GM19239 (cell line): Measurements from ENCODE around the gene ANKRD23.
"Not testable (repeated sequence)": the region's sequence is repeated elsewhere in the genome, so short reads cannot be mapped to it uniquely, and the experiment has no call there.

ENCODE experiments used
- DNase-seq: peaks from one replicate; pipeline ENCODE4 v3.0.0; 2011; ENCODE audit warnings: low spot score; ENCODE audit not compliant: insufficient read length
- FAIRE-seq: peaks from 2 replicates; lab custom pipeline; 2011; peaks lifted over from hg19 to GRCh38; lab: Jason Lieb, UNC

ANKRD23 gene

DNA sequence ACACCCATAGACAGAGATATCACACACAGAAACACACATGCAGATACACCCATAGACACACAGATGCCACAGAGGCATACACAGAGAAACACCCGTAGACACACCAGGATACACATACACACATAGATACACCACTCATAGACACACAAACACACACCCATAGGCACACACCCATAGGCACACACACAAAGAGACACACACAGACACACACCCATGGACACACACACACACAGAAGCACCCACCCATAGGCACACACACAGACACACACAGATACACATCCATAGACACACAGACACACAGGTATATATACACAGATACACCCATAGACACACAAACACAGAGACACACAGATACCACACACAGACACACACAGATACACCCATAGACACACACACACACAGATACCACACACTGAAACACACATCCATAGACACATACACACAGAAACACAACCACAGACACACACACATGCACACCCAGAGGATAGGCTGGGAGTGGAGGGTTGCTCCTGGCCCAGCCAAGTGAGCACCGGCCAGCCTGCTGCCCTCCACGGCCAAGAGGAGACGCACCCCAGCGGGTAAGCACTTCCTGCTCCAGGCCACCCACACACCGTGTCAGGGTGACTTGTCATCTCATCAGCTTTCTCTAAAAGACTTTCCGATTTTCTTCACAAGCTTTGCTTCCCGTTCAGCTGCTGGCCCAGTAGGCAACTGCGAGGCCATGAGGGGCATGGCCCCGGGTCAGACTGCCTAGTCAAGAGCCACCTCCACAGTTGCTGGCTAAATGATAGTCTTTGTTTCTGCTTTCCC, 41.8 kb downstream of the ANKRD23 start:
- no peak for DNase-seq
- peak; percentile 48 for FAIRE-seq

DNA sequence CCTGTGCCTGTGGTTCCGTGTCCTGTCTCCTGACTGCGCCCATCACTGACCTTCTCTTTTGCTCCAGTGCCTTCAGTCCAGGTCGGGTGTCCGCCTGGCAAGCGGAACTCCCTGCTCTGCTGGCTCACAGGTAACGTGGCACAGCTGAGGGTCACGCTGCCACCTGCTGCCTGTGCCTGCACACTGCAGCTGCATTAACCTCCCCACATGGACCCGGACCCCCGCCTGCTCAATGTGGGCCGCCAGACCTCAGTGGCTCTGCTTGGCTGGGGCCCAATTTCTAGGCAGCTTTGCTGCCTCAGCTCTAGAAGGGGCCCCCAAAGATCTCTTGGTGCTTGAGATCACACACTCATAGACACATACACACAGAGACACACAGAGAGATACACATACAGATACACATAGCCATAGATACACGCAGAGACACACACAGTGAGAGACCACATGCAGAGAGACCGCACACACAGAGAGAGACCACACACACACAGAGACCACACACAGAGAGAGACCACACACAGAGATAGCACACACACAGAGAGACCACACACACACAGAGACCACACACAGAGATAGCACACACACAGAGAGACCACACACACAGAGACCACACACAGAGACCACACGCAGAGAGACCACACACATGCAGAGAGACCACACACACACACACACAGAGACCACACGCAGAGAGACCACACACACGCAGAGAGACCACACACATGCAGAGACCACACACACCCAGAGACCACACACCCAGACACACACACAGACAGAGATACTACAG, 42.6 kb downstream of the ANKRD23 start:
- peak; percentile 96 for DNase-seq
- FAIRE-seq = peak; percentile 96

DNA sequence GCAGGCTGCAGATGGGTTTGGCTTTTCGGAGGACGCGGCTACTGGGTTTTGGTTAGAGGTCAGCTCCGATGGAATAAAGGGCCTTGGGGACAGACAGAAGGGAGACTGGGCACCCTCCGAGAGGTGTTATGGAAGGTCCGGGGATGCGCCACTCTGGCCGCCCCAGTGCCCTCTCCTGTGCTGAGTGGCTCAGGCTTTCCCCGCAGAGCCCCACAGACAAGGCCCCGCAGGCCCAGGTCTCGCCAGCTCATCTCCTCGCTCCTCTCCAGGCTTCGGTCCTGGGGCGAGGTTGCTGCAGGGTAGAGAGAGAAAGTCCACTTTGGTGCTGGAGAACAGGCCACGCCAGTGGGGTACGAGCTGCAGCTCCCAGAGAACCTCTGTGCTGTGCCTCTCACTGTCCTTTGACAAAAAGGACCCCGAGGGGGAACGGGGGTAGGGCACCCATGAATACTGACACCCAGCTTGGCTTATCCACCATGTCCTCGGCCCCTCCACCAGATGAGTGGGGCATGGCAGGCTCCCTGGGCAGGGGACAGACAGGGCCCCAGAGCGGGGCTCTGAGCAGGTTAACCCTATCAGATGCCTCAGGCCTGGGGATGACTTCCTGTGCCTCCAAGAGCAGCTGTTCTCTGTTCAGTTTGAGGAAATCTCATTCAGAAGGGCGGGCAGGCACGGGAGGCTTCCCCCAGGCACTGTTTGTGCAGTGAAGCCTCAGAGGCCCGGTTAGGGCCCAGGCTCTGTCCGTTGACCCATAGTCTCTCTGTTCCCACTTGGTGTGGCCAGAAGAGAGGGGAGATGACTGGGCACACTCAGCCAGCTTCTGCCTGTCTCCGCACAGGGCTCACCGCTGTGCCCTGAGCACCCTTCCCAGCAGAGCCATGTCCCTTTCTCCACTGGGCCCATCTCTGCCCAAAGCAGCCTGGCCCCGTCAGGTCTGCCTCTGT, 43.5 kb downstream of the ANKRD23 start:
- DNase-seq = no peak
- peak; percentile 40 for FAIRE-seq

DNA sequence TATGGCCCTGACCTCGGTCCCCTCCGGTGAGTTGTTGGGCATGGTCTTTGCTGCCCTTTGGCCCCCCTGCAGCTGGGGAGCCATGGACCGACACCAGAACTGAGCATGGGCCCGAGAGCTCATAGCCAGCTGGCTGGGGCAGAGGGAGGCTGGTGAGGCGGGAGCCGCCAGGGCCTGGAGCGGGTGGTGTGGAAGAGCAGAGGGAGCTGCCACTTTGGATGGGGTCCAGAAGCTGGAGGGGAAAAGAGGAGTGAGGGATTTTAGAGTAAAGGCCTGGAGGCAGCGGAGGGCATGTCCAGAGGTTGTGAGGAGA, 44.2 kb downstream of the ANKRD23 start:
- no peak for DNase-seq
- no peak for FAIRE-seq

DNA sequence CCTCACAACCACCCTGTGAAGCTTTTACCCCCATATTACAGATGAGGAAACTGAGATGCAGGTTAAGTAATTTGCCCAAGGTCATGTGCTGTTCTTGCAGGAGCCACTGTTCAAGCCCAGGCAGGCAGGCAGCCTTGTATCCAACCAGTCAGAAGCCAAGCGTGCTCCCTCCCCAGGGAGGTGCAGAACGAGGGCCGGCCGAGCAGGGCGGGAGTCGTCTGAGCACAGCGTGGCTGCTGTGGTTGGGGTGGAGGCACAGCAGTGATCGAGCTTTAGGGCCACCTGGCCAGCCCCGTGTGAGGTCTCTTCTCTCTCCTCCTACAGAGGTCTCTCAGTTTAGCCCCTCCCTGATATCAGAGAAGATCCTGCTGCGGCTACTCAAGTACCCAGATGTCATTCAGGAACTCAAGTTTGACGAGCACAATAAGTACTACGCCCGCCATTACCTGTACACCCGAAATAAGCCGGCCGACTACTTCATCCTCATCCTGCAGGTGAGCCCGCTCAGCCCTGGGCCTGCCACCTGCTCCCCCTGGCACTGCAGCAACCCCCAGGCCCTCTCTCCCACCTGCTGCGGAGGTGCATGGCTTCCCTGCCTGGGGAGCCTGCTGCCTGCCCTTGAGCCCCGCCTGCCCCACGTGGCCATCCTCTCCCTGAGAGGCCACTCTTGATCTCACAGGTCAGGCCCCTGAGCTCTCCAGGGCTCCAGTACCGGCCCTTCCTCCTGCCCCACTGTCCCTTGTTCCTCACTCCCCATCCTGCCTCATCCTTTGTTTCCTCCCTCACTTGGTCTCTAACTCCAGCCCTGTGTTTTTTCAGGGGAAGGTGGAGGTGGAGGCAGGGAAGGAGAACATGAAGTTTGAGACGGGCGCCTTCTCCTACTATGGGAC, 44.8 kb downstream of the ANKRD23 start:
- DNase-seq = no peak
- no peak for FAIRE-seq

DNA sequence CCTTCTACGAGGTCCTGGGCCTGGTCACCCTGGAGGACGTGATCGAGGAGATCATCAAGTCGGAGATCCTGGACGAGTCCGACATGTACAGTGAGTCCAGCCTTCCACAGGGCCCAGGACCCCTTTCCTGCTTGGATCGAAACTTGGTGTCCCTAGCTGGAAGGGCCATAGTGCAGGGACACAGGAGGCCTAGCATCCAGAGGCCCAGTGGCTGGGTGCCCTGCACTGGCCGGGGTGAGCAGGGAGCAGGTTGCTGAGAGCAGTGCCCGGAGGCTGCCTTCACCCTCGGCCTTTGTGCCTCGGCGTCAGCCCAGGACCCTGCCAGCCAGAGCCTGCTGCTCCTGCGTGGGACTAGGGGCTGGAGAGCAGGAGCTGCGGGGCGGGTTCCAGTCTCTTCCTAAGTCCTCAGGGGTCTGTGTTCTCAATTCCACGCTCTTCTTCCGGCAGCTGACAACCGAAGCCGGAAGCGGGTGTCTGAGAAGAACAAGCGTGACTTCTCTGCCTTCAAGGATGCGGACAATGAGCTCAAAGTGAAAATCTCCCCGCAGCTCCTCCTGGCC, 46.7 kb downstream of the ANKRD23 start:
- no peak for DNase-seq
- FAIRE-seq = no peak

DNA sequence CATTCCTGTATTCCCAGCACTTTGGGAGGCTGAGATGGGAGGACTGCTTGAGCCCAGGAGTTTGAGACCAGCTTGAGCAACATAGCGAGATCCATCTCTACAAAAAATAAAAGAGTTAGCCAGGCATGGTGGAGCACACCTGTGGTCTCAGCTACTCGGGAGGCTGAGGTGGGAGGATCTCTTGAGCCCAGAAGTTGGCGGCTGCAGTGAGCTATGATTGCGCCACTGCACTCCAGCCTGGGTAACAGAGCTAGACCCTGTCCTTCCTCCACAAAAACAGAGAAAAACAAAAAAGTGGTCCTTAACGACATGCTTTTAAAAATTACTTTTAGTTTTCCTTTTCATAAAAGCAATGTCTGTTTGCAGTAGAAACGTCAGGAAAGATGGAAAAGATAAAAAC, 47.3 kb downstream of the ANKRD23 start:
- not testable (repeated sequence) for FAIRE-seq

DNA sequence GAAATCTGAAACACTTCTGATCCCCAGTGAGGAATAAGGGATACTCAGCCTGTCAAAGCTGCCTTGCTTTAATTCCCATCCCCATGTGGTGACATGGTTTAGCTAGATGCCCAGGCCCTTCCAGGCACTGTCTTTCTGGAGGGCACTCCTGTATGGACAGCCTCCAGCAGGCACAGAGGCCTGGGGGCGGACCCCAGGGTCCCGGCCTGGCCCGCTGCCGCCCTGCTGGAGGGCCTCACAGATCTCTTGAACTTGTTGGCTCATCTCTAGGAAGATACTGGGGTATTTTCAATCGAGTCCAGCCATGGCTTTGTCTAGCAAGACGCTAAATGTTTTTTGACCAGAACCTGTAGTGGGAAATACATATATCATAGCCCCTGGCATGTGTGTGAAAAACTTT, 48.7 kb downstream of the ANKRD23 start:
- FAIRE-seq = no peak
- DNase-seq = no peak

More for the DNA sequence above, 47.3 kb downstream of the ANKRD23 start:
- not testable (repeated sequence) for DNase-seq

DNA sequence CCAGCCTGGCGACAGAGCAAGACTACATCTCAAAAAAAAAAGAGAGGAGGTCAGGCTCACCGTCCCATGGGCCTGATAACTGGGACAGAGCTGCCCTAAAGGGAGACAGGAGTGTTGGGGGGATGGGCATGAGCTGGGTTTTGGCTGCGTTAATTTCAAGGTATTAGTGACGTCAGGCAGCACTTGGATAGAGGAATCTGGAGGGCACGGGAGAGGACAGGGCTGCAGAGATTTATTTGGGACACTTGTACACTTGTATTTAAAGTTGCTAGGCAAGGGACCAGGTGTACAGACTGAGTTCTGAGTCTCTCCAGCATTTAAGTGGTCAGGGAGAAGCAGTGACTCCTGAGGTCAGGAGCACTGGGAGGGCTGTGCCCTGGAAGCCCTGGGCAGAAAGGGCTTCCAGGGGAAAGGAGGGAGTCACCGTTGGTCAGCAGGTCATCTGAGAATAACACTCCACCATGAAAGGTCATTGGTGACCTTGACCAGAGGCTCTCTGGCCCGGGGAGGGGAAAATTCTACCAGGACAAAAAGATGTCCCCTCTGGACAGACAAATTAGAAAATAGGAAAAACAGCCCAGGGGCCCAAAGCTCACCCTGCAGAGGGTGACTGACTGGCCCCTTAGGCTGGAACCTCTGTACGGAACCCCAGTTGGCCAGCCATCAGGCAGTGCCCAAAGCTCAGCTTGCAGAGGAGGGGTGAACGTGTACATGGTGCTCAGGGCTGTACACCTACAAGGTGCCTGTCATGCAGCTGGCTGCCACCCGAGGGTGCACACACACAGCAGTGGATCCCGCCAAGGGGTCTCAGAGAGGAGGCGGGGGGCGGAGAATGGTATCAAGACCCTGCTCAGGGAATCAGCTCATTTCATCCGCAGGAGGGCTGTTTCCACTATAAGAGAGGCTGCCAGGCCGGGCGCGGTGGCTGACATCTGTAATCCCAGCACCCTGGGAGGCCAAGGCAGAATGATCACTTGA, 50.8 kb downstream of the ANKRD23 start:
- FAIRE-seq = no peak
- DNase-seq = no peak

DNA sequence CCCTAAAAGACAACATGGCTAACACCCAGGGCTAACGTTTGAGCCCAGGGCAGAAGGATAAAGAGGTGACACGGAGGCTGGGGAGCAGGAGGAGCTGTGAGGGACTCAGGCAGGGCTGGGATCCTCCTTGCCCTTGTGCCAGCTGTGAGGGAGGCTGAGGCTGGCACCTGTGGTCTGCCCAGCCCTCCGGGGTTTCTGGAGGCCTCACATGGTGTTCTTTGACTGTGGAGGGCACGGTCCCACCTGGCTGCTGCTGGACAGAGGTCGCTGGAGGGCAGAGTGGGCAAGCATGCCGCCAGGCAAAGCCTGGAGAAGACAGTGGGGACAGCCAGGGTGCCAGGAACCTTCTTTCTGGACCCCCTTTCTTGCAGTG, 54.6 kb downstream of the ANKRD23 start:
- DNase-seq (no peak), FAIRE-seq (no peak)

DNA sequence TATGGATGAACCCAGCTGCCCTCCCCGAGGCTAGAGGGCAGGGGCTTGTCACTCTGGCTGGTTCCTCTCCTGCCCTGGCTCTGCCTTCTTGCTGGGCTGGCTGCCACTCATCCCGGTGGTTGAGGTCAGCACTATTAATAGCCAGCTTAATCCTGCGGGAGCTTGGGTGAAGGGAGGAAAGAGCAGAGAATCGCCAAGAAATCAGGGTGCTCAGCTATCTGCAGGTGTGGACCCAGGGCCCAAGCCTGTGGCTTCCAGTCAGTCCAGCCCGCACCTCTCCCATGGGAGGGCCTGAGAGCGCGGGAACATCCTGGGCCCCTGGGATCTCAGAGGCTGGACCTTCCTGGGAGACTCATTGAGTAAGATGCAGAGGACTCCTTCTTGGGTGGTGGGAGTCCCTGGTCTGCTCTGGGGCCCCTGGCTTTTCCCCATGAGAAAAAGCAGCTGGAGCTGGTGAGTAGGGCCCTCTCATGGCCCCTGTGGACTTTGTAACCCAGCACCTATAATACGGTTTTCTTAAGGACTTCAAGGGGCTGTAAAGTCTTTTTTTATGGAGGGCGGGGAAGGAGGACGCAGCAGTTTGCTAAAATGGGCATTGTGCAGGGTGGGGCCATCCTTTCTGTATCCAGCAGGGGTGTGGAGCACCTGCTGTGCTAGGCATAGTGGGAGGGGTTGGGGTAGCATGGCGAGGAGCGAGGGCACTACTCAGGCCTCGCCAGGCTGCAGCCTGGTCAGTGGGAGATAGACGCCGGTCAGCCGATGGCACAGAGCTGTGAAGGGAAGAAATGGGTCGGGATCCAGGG, 55.2 kb downstream of the ANKRD23 start:
- no peak for FAIRE-seq
- DNase-seq = no peak
